Ovary (tissue), 9 donors: ENCODE results near the gene BTRC. TPM values are rescaled to one million over a fixed set of nuclear protein-coding genes. Genes with fewer than 3 reads are reported as not detected.
A peak's percentile ranks its signal among the peaks of the same experiment; 100 is the strongest.

ENCODE experiments used
- DNase-seq, 5 donors: peaks; one replicate each; pipeline ENCODE4 v3.0.0-alpha.2; 2019 to 2020
- H3K27ac ChIP-seq, 2 donors: fragments of 200-600 bp; one replicate each; pipeline versions ENCODE4 v1.5.1 to v1.8.0; 2019 to 2022
- H3K27me3 ChIP-seq: fragments of 200-600 bp; one replicate; pipeline ENCODE4 v1.8.0; 2022
- H3K36me3 ChIP-seq: fragments of 200-600 bp; sonication (generic); one replicate; pipeline ENCODE4 v1.5.1; 2019
- H3K4me1 ChIP-seq: one replicate; pipeline ENCODE4 v1.8.1; 2013; ENCODE audit warnings: mild to moderate bottlenecking, moderate library complexity; ENCODE audit not compliant: insufficient read depth
- H3K4me3 ChIP-seq: fragments of 200-600 bp; sonication (generic); one replicate; pipeline ENCODE4 v1.5.1; 2017
- H3K9me3 ChIP-seq, 2 donors: fragments of 200-600 bp in 1 of 2; sonication (generic) in 1 of 2; one replicate each; pipeline versions ENCODE4 v1.5.1 to v1.8.1; 2013 to 2019; ENCODE audit warnings: mild to moderate bottlenecking in 1 of 2, moderate library complexity in 1 of 2
- EP300 ChIP-seq: sonication (generic); formaldehyde crosslinking; IDR thresholded peaks from one replicate; pipeline ENCODE4 v1.6.1; 2017; ENCODE audit warnings: antibody characterized with exemption
- POLR2A ChIP-seq: fragments of 450-650 bp; IDR thresholded peaks from one replicate; pipeline ENCODE4 v1.6.1; 2017; ENCODE audit warnings: antibody characterized with exemption, mild to moderate bottlenecking, moderate library complexity
- WGBS, 3 donors: extraction: QIAGEN DNeasy Blood & Tissue Kit in 1 of 3; methylation state at CpG; one replicate each; pipeline versions ENCODE4 v1.1.5 to v1.1.7; 2013 to 2017; 5-methylcytosine and 5-hydroxymethylcytosine counted together
- intact Hi-C, 4 donors: fragments of 100-400 bp; cut with DNase I; formaldehyde crosslinking; loops; one replicate each; pipeline versions ENCODE4 v1.11.0 to v1.15.1; 2022 to 2023
- polyA plus RNA-seq, 2 donors: library from polyadenylated mRNA; stranded (reverse); fragments of 200-250 nt in 1 of 2; fragments of 350-450 nt in 1 of 2; fragmentation: Illumina TruSeq in 1 of 2; extraction: RNeasy Lipid Tissue Mini Kit (QIAGEN cat#74804) in 1 of 2; gene quantifications; one replicate each; pipeline ENCODE4 v1.2.3, GENCODE V29; 2013 to 2014
- total RNA-seq, 7 donors: library from RNA; depleted of rRNA in 2 of 7; stranded (reverse); fragments of >200 nt in 2 of 7; fragmentation: NEBNext Ultra II Directional in 3 of 7; extraction: Animal tissue kit (Norgen Biotek cat#: 25700) in 3 of 7; gene quantifications; one replicate each; pipeline versions ENCODE4 v1.1.0 to v1.2.4, GENCODE V29; 2016 to 2023
- TF ChIP-seq, protein P1 (sequence below), 3 donors: fragments of 450-650 bp in 2 of 3; fragments of 200-600 bp in 1 of 3; IDR thresholded peaks; one replicate each; pipeline versions ENCODE4 v1.5.1 to v1.8.0; 2016 to 2022; ENCODE audit warnings: antibody characterized with exemption in 3 of 3, mild to moderate bottlenecking in 1 of 3
- donor health status: DM: no; HTN: no; CAD: no; lungs with moderate emphysema.
- donor health status: DM: no; HTN: no; CAD: no.
- donor health status: Bipolar disorder and iron deficiency.
- donor health status: DM: yes; HTN: yes; CAD: no.
- donor health status: DM: no; HTN: no; CAD: no.
- donor health status: DM: yes; HTN: yes; CAD: no.

The BTRC gene
- total and polyA plus RNA-seq, 9 donors: 7.2 to 31.4 (median 26.2) TPM

DNA sequence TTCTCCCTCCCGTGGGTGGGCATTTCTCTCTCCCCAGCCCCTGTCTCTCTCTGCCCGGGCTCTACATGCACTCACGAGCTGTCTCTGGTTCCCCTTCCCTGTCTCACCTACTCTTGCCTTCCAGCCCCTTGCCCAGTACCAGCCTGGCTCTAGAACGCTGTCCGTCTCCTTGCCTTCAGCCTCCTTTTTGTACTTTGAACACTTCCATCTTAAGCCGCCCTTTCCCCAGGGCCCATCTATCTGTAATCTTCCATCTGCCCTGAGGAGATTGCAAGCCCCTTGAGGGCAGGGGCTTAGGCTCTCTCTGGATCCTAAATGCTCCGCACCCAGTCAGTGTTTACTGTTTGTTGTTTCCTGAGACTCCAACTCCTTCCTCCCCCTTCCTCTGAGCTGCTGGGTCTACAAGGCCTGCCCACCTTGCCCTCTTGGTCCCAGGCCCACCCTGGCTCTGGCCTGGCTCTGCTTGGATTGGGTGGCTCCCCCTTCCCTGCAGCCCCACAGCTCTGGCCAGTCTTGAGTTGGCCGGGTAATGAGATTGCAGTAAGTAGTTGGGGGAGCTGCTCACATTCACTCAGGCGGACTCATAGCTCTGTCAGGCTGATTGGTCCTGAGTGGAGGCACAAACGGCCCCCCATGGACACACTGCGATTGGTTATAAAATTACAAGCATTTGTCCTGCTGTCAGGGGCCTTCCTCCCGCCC lies 205.8 kb downstream of the BTRC start:
- no peak for DNase-seq
- intact Hi-C loops: loop anchor here in 1 of 4 donors (10.0 kb wide), 1 partner anchor 285 kb away; no protein-coding TSS in a partner anchor
- no peaks in the 10 kb centered on the region for H3K9me3 ChIP-seq
- H3K4me1 ChIP-seq: no peaks in the 10 kb centered on the region
- no peak overlapping the region for H3K4me3 ChIP-seq
- no peak overlapping the region for H3K27ac ChIP-seq
- H3K36me3 ChIP-seq: no peaks in the 10 kb centered on the region
- TF ChIP-seq EP300: no peak
- TF ChIP-seq, protein P1, sequence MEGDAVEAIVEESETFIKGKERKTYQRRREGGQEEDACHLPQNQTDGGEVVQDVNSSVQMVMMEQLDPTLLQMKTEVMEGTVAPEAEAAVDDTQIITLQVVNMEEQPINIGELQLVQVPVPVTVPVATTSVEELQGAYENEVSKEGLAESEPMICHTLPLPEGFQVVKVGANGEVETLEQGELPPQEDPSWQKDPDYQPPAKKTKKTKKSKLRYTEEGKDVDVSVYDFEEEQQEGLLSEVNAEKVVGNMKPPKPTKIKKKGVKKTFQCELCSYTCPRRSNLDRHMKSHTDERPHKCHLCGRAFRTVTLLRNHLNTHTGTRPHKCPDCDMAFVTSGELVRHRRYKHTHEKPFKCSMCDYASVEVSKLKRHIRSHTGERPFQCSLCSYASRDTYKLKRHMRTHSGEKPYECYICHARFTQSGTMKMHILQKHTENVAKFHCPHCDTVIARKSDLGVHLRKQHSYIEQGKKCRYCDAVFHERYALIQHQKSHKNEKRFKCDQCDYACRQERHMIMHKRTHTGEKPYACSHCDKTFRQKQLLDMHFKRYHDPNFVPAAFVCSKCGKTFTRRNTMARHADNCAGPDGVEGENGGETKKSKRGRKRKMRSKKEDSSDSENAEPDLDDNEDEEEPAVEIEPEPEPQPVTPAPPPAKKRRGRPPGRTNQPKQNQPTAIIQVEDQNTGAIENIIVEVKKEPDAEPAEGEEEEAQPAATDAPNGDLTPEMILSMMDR (IDR thresholded peaks at IDR 0.05): no peak
- 50 to 55% (median 50%) methylated on average over 12 of the region's 12 CpGs for WGBS, 3 donors
- H3K27me3 ChIP-seq: no peaks in the 10 kb centered on the region

DNA sequence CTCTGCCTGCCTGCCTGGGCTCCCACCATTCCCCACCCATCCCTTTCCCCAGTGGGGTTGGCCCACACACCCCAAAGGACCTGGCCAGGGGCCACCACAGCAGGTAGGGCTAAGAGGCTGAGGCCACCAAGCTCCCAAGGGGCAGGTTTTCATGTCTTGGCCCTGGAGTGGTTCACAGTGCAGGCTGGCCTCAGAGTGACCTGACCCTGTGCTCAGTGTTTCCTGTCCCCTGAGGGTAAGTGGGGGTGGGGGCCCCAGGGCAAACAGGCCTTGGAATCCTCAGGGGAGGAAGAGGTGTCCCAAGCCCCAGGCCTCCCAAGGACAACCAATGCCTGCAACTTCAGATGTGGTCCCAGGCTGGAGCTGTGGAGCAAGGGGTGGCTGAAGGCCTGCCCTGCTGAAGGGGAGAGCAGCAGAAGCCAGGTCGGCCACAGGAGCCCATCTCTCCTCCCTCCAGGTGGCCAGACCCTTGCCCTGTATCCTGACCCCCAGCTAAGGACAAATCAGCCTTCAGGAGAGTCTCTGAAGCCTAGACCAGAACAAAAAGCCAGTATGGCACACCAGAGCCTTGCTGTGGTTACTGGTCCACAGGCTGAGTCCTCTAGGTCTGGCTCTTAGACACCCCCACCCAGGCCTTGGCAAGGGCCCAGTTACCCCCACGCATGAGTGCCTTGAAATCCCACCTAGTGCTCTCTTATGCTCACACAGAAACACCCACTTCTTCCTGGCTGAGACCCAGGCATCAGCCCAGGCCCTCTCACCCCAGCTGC lies 206.5 kb downstream of the BTRC start:
- intact Hi-C loops: loop anchor here in 1 of 4 donors (10.0 kb wide), 1 partner anchor 286 kb away; no protein-coding TSS in a partner anchor
- DNase-seq: no peak
- Histone ChIP-seq H3K4me1 (no peaks in the 10 kb centered on the region), H3K36me3 (no peaks in the 10 kb centered on the region), H3K9me3 (no peaks in the 10 kb centered on the region), H3K27me3 (no peaks in the 10 kb centered on the region), H3K27ac (no peak overlapping the region), H3K4me3 (no peak overlapping the region)
- TF ChIP-seq POLR2A (no peak), EP300 (no peak)
- TF ChIP-seq, protein P1 (IDR thresholded peaks at IDR 0.05): no peak
- 6 to 37% (median 10%) methylated on average over 2 of the region's 2 CpGs for WGBS, 3 donors

DNA sequence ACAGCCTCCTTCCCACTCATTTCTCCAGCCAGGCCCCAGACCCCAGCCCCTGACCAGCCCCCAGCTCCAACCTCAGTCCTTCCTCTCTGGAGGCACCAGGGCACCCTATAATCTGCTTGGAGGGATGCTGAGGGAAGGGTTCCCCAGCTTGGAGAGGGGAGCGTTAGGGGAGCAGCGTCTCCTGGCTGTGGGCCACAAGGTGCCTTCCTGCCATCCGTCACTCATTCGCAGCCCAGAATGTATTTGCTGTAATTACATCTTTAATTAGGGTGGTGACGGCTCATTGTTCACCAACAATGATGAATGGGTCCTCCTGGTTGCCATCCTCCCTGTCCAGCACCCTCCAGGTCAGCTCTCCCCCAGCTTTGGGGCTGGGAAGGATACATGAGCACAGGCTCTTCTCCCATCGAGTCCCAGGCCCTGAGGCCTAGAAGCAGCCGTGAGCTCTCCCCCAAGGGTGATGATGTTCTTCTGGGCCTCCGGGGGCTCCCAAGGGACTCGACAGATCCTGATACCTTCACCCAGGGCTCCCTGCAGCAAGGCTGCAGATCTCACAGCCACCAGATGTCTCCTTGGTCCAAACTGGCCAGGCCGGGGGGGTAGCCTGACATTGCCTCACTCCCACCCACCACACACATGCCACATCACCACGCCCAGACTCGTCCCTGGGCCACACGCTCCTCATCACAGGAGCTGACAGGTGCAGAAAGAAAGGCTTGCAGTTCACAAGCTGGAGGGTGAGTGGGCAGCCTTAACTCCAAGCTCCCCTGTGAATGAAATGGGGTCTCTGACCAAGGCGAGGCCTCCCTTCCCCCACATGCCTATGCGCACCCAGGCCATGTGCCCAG lies 207.3 kb downstream of the BTRC start:
- H3K27ac ChIP-seq: no peak overlapping the region
- no peaks in the 10 kb centered on the region for H3K36me3 ChIP-seq
- no peaks in the 10 kb centered on the region for H3K9me3 ChIP-seq
- no peak for DNase-seq
- H3K4me1 ChIP-seq: no peaks in the 10 kb centered on the region
- intact Hi-C loops: loop anchor here in 1 of 4 donors (10.0 kb wide), 1 partner anchor 286 kb away; no protein-coding TSS in a partner anchor
- WGBS, 3 donors: 44 to 55% (median 45%) methylated on average over 15 of the region's 15 CpGs
- H3K27me3 ChIP-seq: no peaks in the 10 kb centered on the region
- TF ChIP-seq POLR2A (no peak), EP300 (no peak)
- TF ChIP-seq, protein P1 (IDR thresholded peaks at IDR 0.05): no peak
- no peak overlapping the region for H3K4me3 ChIP-seq

DNA sequence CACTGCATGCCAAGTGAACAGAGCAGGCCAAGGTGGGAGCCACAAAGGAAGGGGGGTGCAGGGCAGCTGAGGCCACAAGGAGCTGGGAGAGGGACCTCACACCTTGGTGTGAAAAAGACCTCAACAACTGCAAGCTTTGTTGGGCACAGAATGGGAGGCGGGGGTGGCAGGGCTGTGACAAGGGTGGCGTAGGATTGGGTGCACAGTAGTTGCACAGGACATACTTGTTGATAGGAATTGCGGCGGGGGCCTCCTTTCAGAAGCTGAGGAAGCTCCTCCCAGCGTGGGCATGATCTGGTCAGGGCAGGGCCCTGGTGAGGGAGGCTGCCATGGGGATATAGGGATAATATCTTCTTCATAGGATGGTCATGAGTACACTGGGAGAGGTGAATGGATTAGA lies 208.3 kb downstream of the BTRC start:
- 69 to 91% (median 82%) methylated on average over 5 of the region's 5 CpGs for WGBS, 3 donors
- H3K4me1 ChIP-seq: no peaks in the 10 kb centered on the region
- H3K9me3 ChIP-seq: no peaks in the 10 kb centered on the region
- intact Hi-C loops: loop anchor here in 1 of 4 donors (10.0 kb wide), 1 partner anchor 287 kb away; no protein-coding TSS in a partner anchor
- no peak for TF ChIP-seq EP300
- no peak for TF ChIP-seq POLR2A
- TF ChIP-seq, protein P1 (IDR thresholded peaks at IDR 0.05): no peak
- peak in 1 of 5 donors; percentile 6 for DNase-seq
- H3K27ac ChIP-seq: no peak overlapping the region
- H3K27me3 ChIP-seq: peaks cover 3% of the 10 kb centered on the region
- H3K36me3 ChIP-seq: no peaks in the 10 kb centered on the region
- H3K4me3 ChIP-seq: no peak overlapping the region
